GM19035 (cell line): Measurements from ENCODE around the gene PBXIP1.
A peak's percentile ranks its signal among the peaks of the same experiment; 100 is the strongest.
"Not testable (repeated sequence)": the region's sequence is repeated elsewhere in the genome, so short reads cannot be mapped to it uniquely, and the experiment has no call there.

Experiments used
- ATAC-seq: cut with Tn5 transposase; IDR thresholded peaks from one replicate; pipeline ENCODE4 v1.9.1; 2021; ENCODE audit not compliant: unreplicated experiment

The PBXIP1 gene

DNA sequence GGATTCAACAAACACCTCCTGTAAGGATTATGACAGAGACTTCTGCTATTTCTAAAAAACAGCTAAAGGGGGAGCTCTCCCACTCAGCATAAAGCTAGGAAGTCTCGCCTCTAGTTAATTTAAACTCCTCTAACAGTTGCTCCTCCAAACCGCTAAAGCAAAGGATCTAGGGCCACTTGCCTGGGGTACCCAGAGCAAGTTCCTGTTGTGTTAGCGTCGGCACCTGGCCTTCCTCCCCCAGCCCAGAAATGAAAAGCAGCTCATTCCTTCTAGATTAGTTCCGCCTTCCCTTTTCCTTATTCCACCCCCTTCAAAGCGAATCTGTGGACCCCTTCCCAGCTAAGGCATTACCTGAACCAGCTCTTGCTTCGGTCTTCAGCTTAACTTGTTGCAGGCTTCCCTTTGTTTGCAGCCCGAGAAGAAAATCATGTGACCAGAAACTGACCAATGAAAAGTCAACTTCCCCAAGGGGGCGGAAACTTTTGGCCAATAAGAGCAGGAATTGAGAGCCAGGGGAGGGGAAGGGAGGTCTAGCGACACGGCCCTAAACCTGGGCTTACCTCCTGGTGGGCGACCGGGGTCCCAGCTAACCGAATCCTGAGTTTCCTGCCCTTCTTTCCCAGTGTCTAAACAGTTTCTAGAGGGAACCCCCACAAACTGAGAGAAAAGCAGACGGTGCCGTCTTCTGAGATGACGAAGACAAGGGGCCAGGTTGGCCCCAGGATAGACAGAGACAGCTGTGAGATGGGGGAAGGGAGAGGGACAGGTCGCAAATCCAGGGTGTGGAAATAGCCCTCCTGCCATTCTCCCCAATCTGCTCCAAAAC lies at the start of gene PBXIP1:
Gene PBXIP1 (minus strand): TSS at position 382 of the 826 bp plus-strand sequence. CDS start 2,378 bp downstream, outside the sequence.
- peak; percentile 70 for ATAC-seq

DNA sequence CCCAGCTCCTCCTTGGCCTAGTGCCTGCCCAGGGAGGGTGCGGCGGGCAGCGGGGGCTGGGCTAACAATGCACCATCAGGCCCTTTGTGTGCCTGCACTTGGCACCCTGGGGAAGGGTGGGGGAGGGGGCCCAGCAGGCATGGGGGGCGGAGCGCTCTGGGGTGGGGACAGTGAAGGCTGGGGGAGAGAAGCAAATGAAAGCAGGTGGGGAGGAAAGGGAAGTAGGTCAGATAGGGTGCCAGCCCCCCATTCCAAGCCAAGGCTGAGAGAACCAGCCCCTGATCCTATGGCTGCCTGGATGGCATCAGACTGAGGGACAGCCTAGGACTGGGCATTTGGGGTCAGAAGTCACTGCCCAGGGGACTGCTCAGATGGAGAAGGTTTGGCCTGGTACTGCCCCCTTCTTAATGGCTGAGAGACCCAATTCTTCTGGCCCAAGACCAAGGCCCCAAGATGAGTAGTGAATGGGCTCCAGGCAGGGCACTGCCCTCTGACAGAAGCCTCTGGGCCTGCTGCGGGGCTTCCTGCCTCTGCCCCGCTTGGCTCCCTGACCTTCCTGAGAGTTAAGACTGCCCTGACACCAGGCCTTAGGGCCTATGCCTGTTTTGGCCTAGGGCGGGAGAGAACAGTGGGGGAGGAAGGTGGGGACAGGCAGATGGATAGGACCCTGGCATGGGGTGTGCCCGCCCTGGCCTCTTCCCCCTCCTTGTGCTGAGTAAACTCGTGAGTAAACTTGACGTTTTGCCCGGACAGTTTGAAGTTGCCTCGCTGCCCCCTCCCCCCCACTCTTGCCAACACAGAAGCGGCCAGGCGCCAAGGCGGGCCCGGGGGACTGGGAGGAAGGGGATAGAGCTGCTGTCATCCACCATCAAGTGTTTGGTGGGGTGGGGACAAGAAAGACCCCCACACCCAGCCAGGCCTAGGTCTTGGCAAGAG lies 49.4 kb upstream of the PBXIP1 start:
- ATAC-seq, result no peak

DNA sequence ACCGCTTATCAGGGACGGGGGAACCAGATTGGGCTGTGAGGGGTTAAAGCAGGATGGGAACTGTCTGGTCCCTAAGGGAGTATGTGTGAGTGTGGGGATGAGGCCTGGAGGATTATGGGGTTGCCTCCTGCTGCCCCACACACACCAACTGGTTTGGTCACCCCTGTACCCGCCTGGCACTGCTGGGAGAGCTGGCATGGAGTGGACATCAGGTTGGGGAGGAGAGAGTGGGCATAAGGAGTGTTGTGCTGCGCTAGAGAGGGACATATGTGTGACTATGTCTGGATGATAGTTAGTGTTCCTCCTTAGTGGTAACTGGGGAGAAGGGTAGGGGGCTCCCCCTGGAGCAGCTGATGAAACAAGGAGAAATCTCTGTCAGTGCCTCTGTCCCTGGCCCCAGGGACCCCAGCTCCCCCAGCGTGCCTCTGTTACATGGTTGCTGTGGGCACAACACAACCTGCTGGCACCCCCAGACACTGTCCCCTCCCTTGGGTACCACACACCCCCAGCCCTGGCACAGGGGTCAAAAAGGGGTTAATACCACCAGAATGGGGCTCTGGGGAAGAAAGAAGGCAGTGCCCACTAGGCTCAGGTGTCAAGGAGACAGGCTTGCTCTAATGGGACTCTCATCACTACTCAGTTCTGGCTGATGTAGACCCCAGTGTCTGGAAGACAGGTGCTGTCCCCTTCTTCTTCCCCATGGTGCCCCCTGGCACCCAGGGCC lies 48.6 kb upstream of the PBXIP1 start:
- no peak for ATAC-seq

DNA sequence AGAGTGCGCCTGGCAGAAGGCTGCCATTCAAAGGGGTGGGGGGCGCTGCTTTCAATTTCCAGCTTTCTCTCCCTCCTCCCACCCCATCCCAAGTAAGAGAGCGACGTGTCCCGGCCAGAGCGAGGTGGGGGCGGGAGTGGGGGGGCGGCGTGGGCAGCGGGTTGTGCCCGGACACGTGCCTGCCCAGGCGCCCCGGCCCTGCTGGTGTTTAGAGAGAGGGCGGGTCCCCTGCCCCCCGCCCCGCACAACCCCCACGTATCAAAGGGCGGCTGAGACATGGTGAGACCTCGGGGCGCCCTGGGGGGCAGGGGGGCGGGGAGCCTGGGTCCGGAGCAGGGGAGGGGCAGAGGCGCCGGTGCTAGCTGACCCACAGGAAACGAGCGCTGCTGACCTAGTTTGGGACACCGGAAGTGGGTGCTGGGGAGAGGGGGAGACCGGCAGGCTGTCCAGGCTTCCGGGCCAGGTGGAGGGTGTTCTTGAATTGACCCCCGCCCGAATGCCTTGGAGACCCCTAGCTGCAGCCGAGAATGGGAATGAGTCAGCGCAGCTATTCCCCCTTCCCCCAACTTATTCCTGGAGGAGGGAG lies 48.0 kb upstream of the PBXIP1 start:
- ATAC-seq, result no peak

DNA sequence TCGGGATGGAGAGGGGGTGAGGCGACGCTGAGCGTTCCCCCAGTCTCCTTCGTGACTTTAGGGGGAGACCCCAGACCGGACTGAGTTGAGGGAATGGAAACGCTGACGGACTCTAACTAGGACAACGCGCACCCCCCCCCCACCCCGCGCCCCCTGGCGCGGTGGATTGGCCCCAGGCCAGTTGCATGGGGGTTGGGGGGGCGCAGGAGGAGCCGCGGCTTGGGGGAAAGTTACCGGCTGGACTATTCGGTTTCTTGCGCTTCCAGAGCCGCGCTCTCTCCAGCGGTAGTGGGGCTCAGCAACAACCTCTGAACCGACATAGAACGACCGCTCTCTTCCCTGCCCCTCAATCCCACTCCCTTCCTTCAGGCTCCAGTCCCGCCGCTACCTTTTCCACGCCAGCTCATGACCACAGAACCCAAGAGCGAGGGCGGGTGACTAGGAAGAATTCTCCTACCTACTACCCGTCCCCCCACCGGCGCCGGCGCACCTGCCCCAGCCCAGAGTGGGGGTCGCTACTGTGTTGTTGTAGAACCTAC lies 47.4 kb upstream of the PBXIP1 start:
- ATAC-seq, result no peak

GRCh38 chr1:155002464-155003226 lies 46.7 kb upstream of the PBXIP1 start, which contains the start of gene ZBTB7B:
ZBTB7B (plus strand) TSS chr1:155002802; CDS start chr1:155014661, 11,859 bp downstream.
- peak; percentile 2 for ATAC-seq

- ATAC-seq, result peak; percentile 58
Observed at GRCh38 chr1:155001675-155002463, 46.0 kb upstream of the PBXIP1 start.

GRCh38 chr1:155001425-155001674 lies 45.5 kb upstream of the PBXIP1 start:
- no peak for ATAC-seq

GRCh38 chr1:155000726-155001424 lies 45.0 kb upstream of the PBXIP1 start:
- peak; percentile 38 for ATAC-seq

DNA sequence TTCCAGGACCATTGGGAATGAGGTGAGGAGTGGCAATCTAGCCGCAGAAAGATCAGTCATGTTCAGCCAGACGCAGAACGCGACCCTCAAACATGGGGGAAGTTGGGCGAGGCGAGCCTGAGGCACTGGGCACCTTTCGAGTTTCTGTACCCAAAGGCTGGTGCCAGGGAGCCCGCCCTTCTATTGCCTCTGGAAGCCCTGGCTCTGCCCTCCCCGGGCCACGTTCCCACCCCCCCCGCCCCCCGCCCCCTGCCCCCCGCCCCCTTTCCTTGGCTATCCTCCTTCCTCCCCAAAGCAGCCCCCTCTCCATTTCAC lies 44.5 kb upstream of the PBXIP1 start:
- no peak for ATAC-seq

DNA sequence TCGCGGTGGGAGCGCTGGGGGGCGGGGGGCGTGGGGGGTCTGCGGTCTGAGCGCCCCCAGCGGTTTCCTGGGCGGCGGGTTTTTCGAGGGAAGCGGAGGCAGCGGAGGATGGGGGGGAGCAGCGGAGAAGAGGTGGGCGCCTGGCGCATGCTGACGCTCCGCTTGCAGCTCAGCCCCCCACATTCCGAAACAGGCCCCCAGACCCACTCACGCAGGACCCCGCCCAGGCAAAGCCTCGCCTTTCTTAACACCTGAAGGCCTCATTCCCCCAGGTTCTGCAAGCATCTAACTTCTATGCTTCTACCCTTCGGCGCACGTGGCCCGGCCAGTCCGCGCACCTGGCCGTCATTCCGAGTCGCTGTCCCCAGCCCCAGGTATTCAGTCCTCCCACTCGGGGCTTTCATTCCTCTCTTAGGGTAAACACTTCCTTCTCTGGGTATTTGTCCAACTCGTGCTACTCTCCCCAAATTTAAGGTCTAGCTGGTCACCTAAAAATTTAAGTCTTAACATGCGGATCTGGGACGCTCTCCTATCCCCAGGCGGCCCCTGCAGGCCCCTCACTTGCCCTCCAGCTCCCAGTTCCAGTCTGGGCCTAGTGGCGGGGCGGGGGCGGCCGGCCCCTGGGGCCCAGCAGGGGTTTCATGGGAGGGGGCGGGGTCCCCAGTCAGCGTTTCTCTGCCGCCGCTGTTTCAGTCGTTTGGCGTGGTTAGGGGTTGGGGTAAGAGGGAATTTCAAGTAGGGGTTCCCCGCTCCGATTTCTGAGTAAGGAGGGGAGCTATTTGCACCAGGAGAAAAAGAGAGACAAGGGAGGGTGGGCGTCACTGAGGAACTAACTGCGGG lies 43.9 kb upstream of the PBXIP1 start:
- no peak for ATAC-seq

GRCh38 chr1:154998818-154999570 lies 43.1 kb upstream of the PBXIP1 start:
- ATAC-seq, result no peak

DNA sequence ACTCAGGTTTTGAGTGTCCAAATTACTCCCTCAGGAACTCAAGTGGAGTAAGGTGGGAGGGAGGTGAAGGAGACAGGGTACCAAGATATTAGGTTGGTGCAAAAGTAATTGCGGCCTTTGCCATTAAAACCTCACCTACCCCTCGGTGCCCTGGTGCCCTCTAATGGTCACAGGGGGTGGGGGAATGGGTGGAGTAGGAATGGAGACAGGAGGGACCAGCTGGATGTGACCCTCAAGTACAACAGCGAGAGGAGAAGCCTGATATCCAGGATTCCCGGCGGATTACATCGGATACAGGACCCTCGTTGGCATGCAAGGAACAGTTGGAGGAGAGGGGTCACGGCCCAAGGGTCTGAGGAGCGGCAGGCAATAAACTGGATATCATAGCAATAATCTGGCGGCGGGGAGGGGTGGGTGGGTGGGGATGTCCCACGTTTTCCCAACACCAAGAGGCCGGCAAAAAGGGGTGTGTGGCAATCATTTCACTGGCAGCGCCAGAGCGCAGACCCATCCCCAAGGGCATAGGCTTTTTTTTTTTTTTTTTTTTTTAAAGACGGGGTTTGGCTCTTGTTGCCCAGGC lies 42.4 kb upstream of the PBXIP1 start:
- no peak for ATAC-seq

- no peak for ATAC-seq
Observed at GRCh38 chr1:154996966-154997701, 41.2 kb upstream of the PBXIP1 start.

GRCh38 chr1:154995301-154995983 lies 39.5 kb upstream of the PBXIP1 start:
- not testable (repeated sequence) for ATAC-seq
